ENCODE measurements around the gene SHLD1. TPM values are rescaled to one million over a fixed set of nuclear protein-coding genes. Genes with fewer than 3 reads are reported as not detected.

Gene SHLD1
- total RNA-seq, 1 experiment from 2014 or later, result 2.4 TPM

DNA sequence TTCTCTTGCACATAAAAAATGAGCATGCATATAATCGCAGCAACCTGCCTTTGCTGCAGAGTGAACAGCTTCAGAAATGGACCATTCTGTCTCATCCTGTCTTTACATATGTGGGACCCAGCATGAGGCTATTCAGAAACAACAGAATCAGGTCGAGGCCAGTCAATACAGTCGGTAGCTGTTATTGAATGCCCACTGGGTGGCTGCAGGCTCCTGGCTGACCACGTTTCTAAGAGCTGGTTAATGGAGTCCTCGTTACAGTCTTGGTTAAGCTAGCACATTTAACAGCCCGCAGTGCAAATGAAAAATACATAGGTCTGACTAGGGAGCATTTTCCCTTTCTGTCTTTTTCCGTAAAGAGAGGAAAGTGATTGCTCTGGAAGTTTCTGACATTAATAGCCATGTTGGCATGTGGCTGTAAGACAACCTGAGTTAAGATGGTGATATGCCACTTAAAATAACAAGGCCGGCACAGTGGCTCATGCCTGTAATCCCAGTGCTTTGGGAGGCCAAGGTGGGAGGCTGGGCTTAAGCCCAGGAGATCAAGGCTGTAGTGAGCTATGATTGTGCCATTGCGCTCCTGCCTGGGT is 75.0 kb downstream of the SHLD1 start:
- Histone ChIP-seq H2AFZ (ENCODE audit: low read depth, low read length, poor library complexity, severe bottlenecking) (no peak overlapping the region), H3K27ac (ENCODE audit: low read depth, low read length) (no peak overlapping the region), H3K4me1 (ENCODE audit: control insufficient read depth in 1 of 2, insufficient read depth in 2 of 2, low read length in 2 of 2) (peaks cover 17 to 19% of the 10 kb centered on the region in 2 experiments), H3K36me3 (ENCODE audit: control insufficient read depth in 1 of 2, insufficient read depth in 2 of 2, low read length in 2 of 2) (no peaks in the 10 kb centered on the region), H3K9ac (ENCODE audit: low read length) (no peak overlapping the region), H3K4me2 (ENCODE audit: low read length) (no peak overlapping the region), H3K9me3 (ENCODE audit: control insufficient read depth in 1 of 2, insufficient read depth in 1 of 2, low read depth in 1 of 2, low read length in 2 of 2) (no peaks in the 10 kb centered on the region), H3K27me3 (ENCODE audit: insufficient read depth, low read length) (no peaks in the 10 kb centered on the region), H4K20me1 (ENCODE audit: insufficient read depth) (no peaks in the 10 kb centered on the region), H3K4me3 (replicated peaks in 1 of 2; ENCODE audit: low read depth in 1 of 2, low read length in 2 of 2) (no peak overlapping the region), H3K9me2 (ENCODE audit: insufficient read depth) (no peaks in the 10 kb centered on the region), H3K79me2 (ENCODE audit: insufficient read depth, low read length) (no peaks in the 10 kb centered on the region)
- ChIA-PET RAD21 (ENCODE audit: low non-redundant PET in 1 of 2, low total read pairs in 2 of 2, uncharacterized antibody in 2 of 2, unreplicated experiment in 2 of 2) (no interaction called here), CTCF (interaction anchor here (1.1 kb wide), 1 partner anchor 110 kb away, joined by 3 read pairs; no protein-coding TSS in a partner anchor), POLR2A (no interaction called here)
- no peak for DNase-seq (ENCODE audit: low read depth, low spot score)
- TF ChIP-seq EGR1 (IDR thresholded peaks at IDR 0.05; ENCODE audit: low read depth), result no peak
- no TSS peak for BruUV-seq (replicated peaks)
- intact Hi-C loops (cut with micrococcal nuclease), result no loop called here
- no peak for ATAC-seq

- Histone ChIP-seq H3K9ac (ENCODE audit: low read length) (no peak overlapping the region), H3K4me3 (replicated peaks in 1 of 2; ENCODE audit: low read depth in 1 of 2, low read length in 2 of 2) (no peak overlapping the region), H4K20me1 (ENCODE audit: insufficient read depth) (no peaks in the 10 kb centered on the region), H3K4me2 (ENCODE audit: low read length) (no peak overlapping the region), H3K27ac (ENCODE audit: low read depth, low read length) (no peak overlapping the region), H2AFZ (ENCODE audit: low read depth, low read length, poor library complexity, severe bottlenecking) (no peak overlapping the region), H3K79me2 (ENCODE audit: insufficient read depth, low read length) (no peaks in the 10 kb centered on the region), H3K36me3 (ENCODE audit: control insufficient read depth in 1 of 2, insufficient read depth in 2 of 2, low read length in 2 of 2) (no peaks in the 10 kb centered on the region), H3K4me1 (ENCODE audit: control insufficient read depth in 1 of 2, insufficient read depth in 2 of 2, low read length in 2 of 2) (peaks cover 14% of the 10 kb centered on the region in 2 experiments), H3K27me3 (ENCODE audit: insufficient read depth, low read length) (no peaks in the 10 kb centered on the region), H3K9me2 (ENCODE audit: insufficient read depth) (no peaks in the 10 kb centered on the region), H3K9me3 (ENCODE audit: control insufficient read depth in 1 of 2, insufficient read depth in 1 of 2, low read depth in 1 of 2, low read length in 2 of 2) (no peaks in the 10 kb centered on the region)
- POLR2A ChIA-PET, result no interaction called here
- intact Hi-C loops (cut with micrococcal nuclease), result no loop called here
- RAD21 ChIA-PET (ENCODE audit: low non-redundant PET in 1 of 2, low total read pairs in 2 of 2, uncharacterized antibody in 2 of 2, unreplicated experiment in 2 of 2), result no interaction called here
- ATAC-seq, result no peak
- no TSS peak for BruUV-seq (replicated peaks)
- CTCF ChIA-PET, result no interaction called here
- no peak for DNase-seq (ENCODE audit: low read depth, low spot score)
- TF ChIP-seq MAX (IDR thresholded peaks at IDR 0.05) (no peak), SP1 (IDR thresholded peaks at IDR 0.05; ENCODE audit: low read depth) (no peak), JUND (IDR thresholded peaks at IDR 0.05) (no peak), YY1 (IDR thresholded peaks at IDR 0.05; ENCODE audit: extremely low read depth, insufficient replicate concordance, low read depth, low read length) (no peak), ELF1 (IDR thresholded peaks at IDR 0.05; ENCODE audit: borderline replicate concordance, low read depth) (no peak), SRF (IDR thresholded peaks at IDR 0.05; ENCODE audit: low read depth) (no peak), ZFX (IDR thresholded peaks at IDR 0.05) (no peak), ZBTB33 (IDR thresholded peaks at IDR 0.05; ENCODE audit: extremely low read depth, insufficient replicate concordance, low read length) (no peak), ZNF274 (IDR thresholded peaks at IDR 0.05; ENCODE audit: low read depth, low read length) (no peak), POLR2A (IDR thresholded peaks at IDR 0.05; ENCODE audit: borderline replicate concordance, extremely low read depth, insufficient read depth, insufficient read length) (no peak), CBX3 (IDR thresholded peaks at IDR 0.05; ENCODE audit: low read depth) (no peak), SIN3A (IDR thresholded peaks at IDR 0.05; ENCODE audit: low read depth) (no peak), EZH2 (IDR thresholded peaks at IDR 0.05) (no peak)
- TF ChIP-seq, protein P1, sequence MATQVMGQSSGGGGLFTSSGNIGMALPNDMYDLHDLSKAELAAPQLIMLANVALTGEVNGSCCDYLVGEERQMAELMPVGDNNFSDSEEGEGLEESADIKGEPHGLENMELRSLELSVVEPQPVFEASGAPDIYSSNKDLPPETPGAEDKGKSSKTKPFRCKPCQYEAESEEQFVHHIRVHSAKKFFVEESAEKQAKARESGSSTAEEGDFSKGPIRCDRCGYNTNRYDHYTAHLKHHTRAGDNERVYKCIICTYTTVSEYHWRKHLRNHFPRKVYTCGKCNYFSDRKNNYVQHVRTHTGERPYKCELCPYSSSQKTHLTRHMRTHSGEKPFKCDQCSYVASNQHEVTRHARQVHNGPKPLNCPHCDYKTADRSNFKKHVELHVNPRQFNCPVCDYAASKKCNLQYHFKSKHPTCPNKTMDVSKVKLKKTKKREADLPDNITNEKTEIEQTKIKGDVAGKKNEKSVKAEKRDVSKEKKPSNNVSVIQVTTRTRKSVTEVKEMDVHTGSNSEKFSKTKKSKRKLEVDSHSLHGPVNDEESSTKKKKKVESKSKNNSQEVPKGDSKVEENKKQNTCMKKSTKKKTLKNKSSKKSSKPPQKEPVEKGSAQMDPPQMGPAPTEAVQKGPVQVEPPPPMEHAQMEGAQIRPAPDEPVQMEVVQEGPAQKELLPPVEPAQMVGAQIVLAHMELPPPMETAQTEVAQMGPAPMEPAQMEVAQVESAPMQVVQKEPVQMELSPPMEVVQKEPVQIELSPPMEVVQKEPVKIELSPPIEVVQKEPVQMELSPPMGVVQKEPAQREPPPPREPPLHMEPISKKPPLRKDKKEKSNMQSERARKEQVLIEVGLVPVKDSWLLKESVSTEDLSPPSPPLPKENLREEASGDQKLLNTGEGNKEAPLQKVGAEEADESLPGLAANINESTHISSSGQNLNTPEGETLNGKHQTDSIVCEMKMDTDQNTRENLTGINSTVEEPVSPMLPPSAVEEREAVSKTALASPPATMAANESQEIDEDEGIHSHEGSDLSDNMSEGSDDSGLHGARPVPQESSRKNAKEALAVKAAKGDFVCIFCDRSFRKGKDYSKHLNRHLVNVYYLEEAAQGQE (IDR thresholded peaks at IDR 0.05; ENCODE audit: low read depth), result no peak
Measured at GRCh38 chr20:5827098-5827853, 77.1 kb downstream of the SHLD1 start.

Data from HCT116 (cell line).